ENCODE data around the gene MIA2. TPM values are rescaled to one million over a fixed set of nuclear protein-coding genes. Genes with fewer than 3 reads are reported as not detected.
"Not testable (repeated sequence)": the region's sequence is repeated elsewhere in the genome, so short reads cannot be mapped to it uniquely, and the experiment has no call there.

MIA2 gene
- total RNA-seq, 1 donor from 2014 or later = 41.2 TPM

GRCh38 chr14:39258782-39259545 lies 25.2 kb downstream of the MIA2 start:
- TF ChIP-seq CTCF (IDR thresholded peaks at IDR 0.05; ENCODE audit: insufficient read depth, low read length, poor library complexity, severe bottlenecking) = no peak
- H3K4me3 ChIP-seq (ENCODE audit: low read depth, low read length) = no peak overlapping the region
- DNase-seq (ENCODE audit: low read depth) = no peak

GRCh38 chr14:39260161-39260560 lies 26.4 kb downstream of the MIA2 start:
- H3K36me3 ChIP-seq (ENCODE audit: control insufficient read depth, insufficient read depth, low read length); DNase-seq (ENCODE audit: low read depth); H3K4me3 ChIP-seq (ENCODE audit: low read depth, low read length); H3K27me3 ChIP-seq (ENCODE audit: control insufficient read depth, insufficient read depth, low read length): not testable (repeated sequence)

More at GRCh38 chr14:39258782-39259545, 25.2 kb downstream of the MIA2 start:
- Histone ChIP-seq H3K27me3 (ENCODE audit: control insufficient read depth, insufficient read depth, low read length) (no peaks in the 10 kb centered on the region), H3K36me3 (ENCODE audit: control insufficient read depth, insufficient read depth, low read length) (no peaks in the 10 kb centered on the region)

- H3K27me3 ChIP-seq (ENCODE audit: control insufficient read depth, insufficient read depth, low read length); H3K4me3 ChIP-seq (ENCODE audit: low read depth, low read length); DNase-seq (ENCODE audit: low read depth); H3K36me3 ChIP-seq (ENCODE audit: control insufficient read depth, insufficient read depth, low read length): not testable (repeated sequence)
Measured at GRCh38 chr14:39262214-39262613, 28.5 kb downstream of the MIA2 start.

- DNase-seq (ENCODE audit: low read depth) = no peak
- H3K27me3 ChIP-seq (ENCODE audit: control insufficient read depth, insufficient read depth, low read length) = no peaks in the 10 kb centered on the region
- no peak for TF ChIP-seq CTCF (IDR thresholded peaks at IDR 0.05; ENCODE audit: insufficient read depth, low read length, poor library complexity, severe bottlenecking)
- H3K4me3 ChIP-seq (ENCODE audit: low read depth, low read length) = no peak overlapping the region
- no peaks in the 10 kb centered on the region for H3K36me3 ChIP-seq (ENCODE audit: control insufficient read depth, insufficient read depth, low read length)
Measured at GRCh38 chr14:39264057-39264456, 30.3 kb downstream of the MIA2 start.

GRCh38 chr14:39264558-39264957 lies 30.8 kb downstream of the MIA2 start:
- H3K27me3 ChIP-seq (ENCODE audit: control insufficient read depth, insufficient read depth, low read length) = no peaks in the 10 kb centered on the region
- DNase-seq (ENCODE audit: low read depth) = no peak
- H3K36me3 ChIP-seq (ENCODE audit: control insufficient read depth, insufficient read depth, low read length) = no peaks in the 10 kb centered on the region
- no peak for TF ChIP-seq CTCF (IDR thresholded peaks at IDR 0.05; ENCODE audit: insufficient read depth, low read length, poor library complexity, severe bottlenecking)
- H3K4me3 ChIP-seq (ENCODE audit: low read depth, low read length) = no peak overlapping the region

GRCh38 chr14:39265033-39265432 lies 31.3 kb downstream of the MIA2 start:
- Histone ChIP-seq H3K4me3 (ENCODE audit: low read depth, low read length) (peak overlapping the region; percentile 13), H3K36me3 (ENCODE audit: control insufficient read depth, insufficient read depth, low read length) (no peaks in the 10 kb centered on the region), H3K27me3 (ENCODE audit: control insufficient read depth, insufficient read depth, low read length) (no peaks in the 10 kb centered on the region)
- TF ChIP-seq CTCF (IDR thresholded peaks at IDR 0.05; ENCODE audit: insufficient read depth, low read length, poor library complexity, severe bottlenecking) = no peak
- no peak for DNase-seq (ENCODE audit: low read depth)
